ENCODE measurements around the gene FBLL1. TPM values are rescaled to one million over a fixed set of nuclear protein-coding genes. Genes with fewer than 3 reads are reported as not detected.
"Not testable (repeated sequence)": the region's sequence is repeated elsewhere in the genome, so short reads cannot be mapped to it uniquely, and the experiment has no call there.

FBLL1 gene
- total and polyA plus RNA-seq, 2 donors from 2014 or later = 0.47 TPM; not detected in 1

- H3K27ac ChIP-seq (ENCODE audit: low read depth in 2 of 2, low read length in 2 of 2) = no peak overlapping the region
- H3K9me3 ChIP-seq (ENCODE audit: control insufficient read depth in 2 of 3, insufficient read depth in 1 of 3, low read length in 3 of 3) = no peaks in the 10 kb centered on the region
- H3K36me3 ChIP-seq (ENCODE audit: control insufficient read depth in 2 of 3, insufficient read depth in 3 of 3, low read length in 3 of 3) = no peaks in the 10 kb centered on the region
- intact Hi-C loops (cut with DNase I) = no loop called here
- H3K4me1 ChIP-seq (ENCODE audit: control insufficient read depth in 2 of 3, insufficient read depth in 2 of 3, low read depth in 1 of 3, low read length in 3 of 3) = peaks cover 0 to 5% (median 0%) of the 10 kb centered on the region in 3 donors
- FAIRE-seq (no peak), DNase-seq (no peak)
- H3K4me3 ChIP-seq (ENCODE audit: low read length in 3 of 3) = no peak overlapping the region
- no peak for TF ChIP-seq CTCF (IDR thresholded peaks at IDR 0.05; ENCODE audit: borderline replicate concordance, extremely low read depth, insufficient read depth)
- H3K9ac ChIP-seq (ENCODE audit: low read length in 3 of 3) = no peak overlapping the region
- H3K27me3 ChIP-seq (ENCODE audit: control insufficient read depth, insufficient read depth, low read length) = peaks cover 8% of the 10 kb centered on the region
These were observed 1.6 kb downstream of the FBLL1 start for GRCh38 chr5:168530621-168531150.

GRCh38 chr5:168531191-168531590 lies 2.1 kb downstream of the FBLL1 start:
- DNase-seq (no peak), FAIRE-seq (no peak)
- intact Hi-C loops (cut with DNase I) = no loop called here
- Histone ChIP-seq H3K9ac (ENCODE audit: low read length in 3 of 3) (no peak overlapping the region), H3K4me3 (ENCODE audit: low read length in 3 of 3) (no peak overlapping the region), H3K27me3 (ENCODE audit: control insufficient read depth, insufficient read depth, low read length) (peaks cover 8% of the 10 kb centered on the region), H3K36me3 (ENCODE audit: control insufficient read depth in 2 of 3, insufficient read depth in 3 of 3, low read length in 3 of 3) (no peaks in the 10 kb centered on the region), H3K9me3 (ENCODE audit: control insufficient read depth in 2 of 3, insufficient read depth in 1 of 3, low read length in 3 of 3) (no peaks in the 10 kb centered on the region), H3K4me1 (ENCODE audit: control insufficient read depth in 2 of 3, insufficient read depth in 2 of 3, low read depth in 1 of 3, low read length in 3 of 3) (peaks cover 0 to 5% (median 0%) of the 10 kb centered on the region in 3 donors), H3K27ac (ENCODE audit: low read depth in 2 of 2, low read length in 2 of 2) (no peak overlapping the region)
- TF ChIP-seq CTCF (IDR thresholded peaks at IDR 0.05; ENCODE audit: borderline replicate concordance, extremely low read depth, insufficient read depth) = no peak

- no peak for DNase-seq
- peaks cover 0 to 5% (median 0%) of the 10 kb centered on the region in 3 donors for H3K4me1 ChIP-seq (ENCODE audit: control insufficient read depth in 2 of 3, insufficient read depth in 2 of 3, low read depth in 1 of 3, low read length in 3 of 3)
- peaks cover 8% of the 10 kb centered on the region for H3K27me3 ChIP-seq (ENCODE audit: control insufficient read depth, insufficient read depth, low read length)
- no peak overlapping the region for H3K4me3 ChIP-seq (ENCODE audit: low read length in 3 of 3)
- TF ChIP-seq CTCF (IDR thresholded peaks at IDR 0.05; ENCODE audit: borderline replicate concordance, extremely low read depth, insufficient read depth) = no peak
- no peaks in the 10 kb centered on the region for H3K9me3 ChIP-seq (ENCODE audit: control insufficient read depth in 2 of 3, insufficient read depth in 1 of 3, low read length in 3 of 3)
- no peaks in the 10 kb centered on the region for H3K36me3 ChIP-seq (ENCODE audit: control insufficient read depth in 2 of 3, insufficient read depth in 3 of 3, low read length in 3 of 3)
- intact Hi-C loops (cut with DNase I) = no loop called here
- no peak for FAIRE-seq
- H3K27ac ChIP-seq (ENCODE audit: low read depth in 2 of 2, low read length in 2 of 2) = no peak overlapping the region
- no peak overlapping the region for H3K9ac ChIP-seq (ENCODE audit: low read length in 3 of 3)
These were observed 3.1 kb downstream of the FBLL1 start for GRCh38 chr5:168531987-168532864.

- H3K27me3 ChIP-seq (ENCODE audit: control insufficient read depth, insufficient read depth, low read length); H3K4me1 ChIP-seq (ENCODE audit: control insufficient read depth in 2 of 3, insufficient read depth in 2 of 3, low read depth in 1 of 3, low read length in 3 of 3); H3K9me3 ChIP-seq (ENCODE audit: control insufficient read depth in 2 of 3, insufficient read depth in 1 of 3, low read length in 3 of 3); H3K36me3 ChIP-seq (ENCODE audit: control insufficient read depth in 2 of 3, insufficient read depth in 3 of 3, low read length in 3 of 3); H3K9ac ChIP-seq (ENCODE audit: low read length in 3 of 3); intact Hi-C loops (cut with DNase I); FAIRE-seq; DNase-seq; H3K27ac ChIP-seq (ENCODE audit: low read depth in 2 of 2, low read length in 2 of 2); H3K4me3 ChIP-seq (ENCODE audit: low read length in 3 of 3): not testable (repeated sequence)
These were observed 5.2 kb downstream of the FBLL1 start for GRCh38 chr5:168534351-168534750.

All from kidney (tissue), 14 donors.